C4-2B (cell line): ENCODE results near the gene PLPP2.
"Not testable (repeated sequence)": the region's sequence is repeated elsewhere in the genome, so short reads cannot be mapped to it uniquely, and the experiment has no call there.

Source experiments
- ZFX ChIP-seq: fragments of 450-650 bp; IDR thresholded peaks from 2 replicates; pipeline ENCODE4 v1.6.1; 2017
- TF ChIP-seq, protein P1 (sequence below): fragments of 450-650 bp; conservative IDR thresholded peaks from 2 replicates; pipeline ENCODE4 v1.5.1; 2017; ENCODE audit warnings: mild to moderate bottlenecking

DNA sequence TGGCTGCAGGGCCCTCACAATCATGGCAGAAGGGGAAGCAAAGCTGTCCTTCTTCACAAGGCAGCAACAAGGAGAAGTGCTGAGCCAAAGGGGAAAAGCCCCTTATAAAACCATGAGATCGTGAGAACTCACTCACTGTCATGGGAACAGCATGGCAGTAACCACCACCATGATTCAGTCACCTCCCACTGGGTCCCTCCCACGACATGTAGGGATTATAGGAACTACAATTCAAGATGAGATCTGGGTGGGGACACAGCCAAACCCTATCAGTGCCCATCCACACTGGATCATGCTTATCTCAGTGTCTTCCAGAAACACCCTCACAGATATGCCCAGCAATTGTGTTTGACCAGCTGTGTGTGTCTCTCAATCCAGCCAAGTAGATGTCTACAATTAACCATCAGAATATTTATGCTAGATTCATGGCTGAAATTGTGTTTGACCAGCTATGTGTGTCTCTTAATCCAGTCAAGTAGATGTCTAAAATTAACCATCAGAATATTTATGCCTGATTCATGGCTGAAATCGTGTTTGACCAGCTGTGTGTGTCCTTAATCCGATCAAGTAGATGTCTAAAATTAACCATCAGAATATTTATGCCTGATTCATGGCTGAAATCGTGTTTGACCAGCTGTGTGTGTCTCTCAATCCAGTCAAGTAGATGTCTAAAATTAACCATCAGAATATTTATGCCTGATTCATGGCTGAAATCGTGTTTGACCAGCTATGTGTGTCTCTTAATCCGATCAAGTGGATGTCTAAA lies 38.6 kb downstream of the PLPP2 start:
- TF ChIP-seq, protein P1, sequence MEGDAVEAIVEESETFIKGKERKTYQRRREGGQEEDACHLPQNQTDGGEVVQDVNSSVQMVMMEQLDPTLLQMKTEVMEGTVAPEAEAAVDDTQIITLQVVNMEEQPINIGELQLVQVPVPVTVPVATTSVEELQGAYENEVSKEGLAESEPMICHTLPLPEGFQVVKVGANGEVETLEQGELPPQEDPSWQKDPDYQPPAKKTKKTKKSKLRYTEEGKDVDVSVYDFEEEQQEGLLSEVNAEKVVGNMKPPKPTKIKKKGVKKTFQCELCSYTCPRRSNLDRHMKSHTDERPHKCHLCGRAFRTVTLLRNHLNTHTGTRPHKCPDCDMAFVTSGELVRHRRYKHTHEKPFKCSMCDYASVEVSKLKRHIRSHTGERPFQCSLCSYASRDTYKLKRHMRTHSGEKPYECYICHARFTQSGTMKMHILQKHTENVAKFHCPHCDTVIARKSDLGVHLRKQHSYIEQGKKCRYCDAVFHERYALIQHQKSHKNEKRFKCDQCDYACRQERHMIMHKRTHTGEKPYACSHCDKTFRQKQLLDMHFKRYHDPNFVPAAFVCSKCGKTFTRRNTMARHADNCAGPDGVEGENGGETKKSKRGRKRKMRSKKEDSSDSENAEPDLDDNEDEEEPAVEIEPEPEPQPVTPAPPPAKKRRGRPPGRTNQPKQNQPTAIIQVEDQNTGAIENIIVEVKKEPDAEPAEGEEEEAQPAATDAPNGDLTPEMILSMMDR = not testable (repeated sequence)
- TF ChIP-seq ZFX = not testable (repeated sequence)
